ENCODE results near the gene SH3RF1.
A peak's percentile ranks its signal among the peaks of the same experiment; 100 is the strongest.
"Not testable (repeated sequence)": the region's sequence is repeated elsewhere in the genome, so short reads cannot be mapped to it uniquely, and the experiment has no call there.

The SH3RF1 gene

DNA sequence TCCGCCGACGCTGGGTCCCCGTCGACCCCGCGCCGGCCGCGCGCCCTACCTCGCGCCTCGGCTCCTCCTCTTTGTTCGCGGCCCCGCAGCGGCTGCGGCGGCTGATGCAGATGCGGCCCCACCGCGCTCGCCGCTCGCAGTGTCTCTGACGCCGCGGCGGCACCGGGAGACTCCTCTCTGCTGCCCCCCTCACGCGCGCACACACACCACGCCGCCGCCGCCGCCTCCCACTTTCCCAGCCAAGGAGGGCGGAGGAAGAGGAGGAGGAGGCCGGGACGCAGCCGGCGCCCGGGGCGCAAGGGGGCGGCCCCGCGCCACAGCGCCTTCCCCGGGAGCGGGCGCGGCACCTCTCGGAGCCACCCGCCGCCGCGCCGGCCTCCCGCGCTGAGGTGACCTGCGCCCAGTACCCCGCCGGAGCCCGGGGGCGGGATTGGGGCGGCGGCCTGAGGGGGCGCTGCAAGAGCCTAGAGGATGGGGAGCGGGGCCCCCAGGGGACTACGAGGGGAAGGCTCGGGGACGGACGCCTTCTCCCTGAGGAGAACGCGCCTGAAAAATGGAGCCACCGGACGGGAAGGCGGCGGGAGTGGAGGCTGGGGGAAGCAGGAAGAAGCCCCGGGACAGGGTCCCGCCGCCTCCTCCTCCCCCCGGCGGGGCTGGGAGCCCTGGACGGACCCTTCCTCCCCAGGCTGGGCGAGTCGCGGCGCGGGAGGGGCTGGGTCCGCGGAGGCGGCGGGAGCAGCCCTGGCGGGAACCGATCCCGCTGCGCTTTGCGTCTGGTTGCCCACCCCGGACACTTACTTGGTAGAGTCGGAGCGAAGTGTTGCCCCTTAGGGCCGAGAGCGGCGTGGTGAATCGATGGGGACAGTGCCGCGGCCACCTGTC lies at the start of gene SH3RF1:
Gene SH3RF1, minus strand, starts transcription at position 147 of the 882 bp plus-strand sequence. CDS start 1,744 bp downstream, outside the sequence.
- DNase-seq = peak; percentile 56

DNA sequence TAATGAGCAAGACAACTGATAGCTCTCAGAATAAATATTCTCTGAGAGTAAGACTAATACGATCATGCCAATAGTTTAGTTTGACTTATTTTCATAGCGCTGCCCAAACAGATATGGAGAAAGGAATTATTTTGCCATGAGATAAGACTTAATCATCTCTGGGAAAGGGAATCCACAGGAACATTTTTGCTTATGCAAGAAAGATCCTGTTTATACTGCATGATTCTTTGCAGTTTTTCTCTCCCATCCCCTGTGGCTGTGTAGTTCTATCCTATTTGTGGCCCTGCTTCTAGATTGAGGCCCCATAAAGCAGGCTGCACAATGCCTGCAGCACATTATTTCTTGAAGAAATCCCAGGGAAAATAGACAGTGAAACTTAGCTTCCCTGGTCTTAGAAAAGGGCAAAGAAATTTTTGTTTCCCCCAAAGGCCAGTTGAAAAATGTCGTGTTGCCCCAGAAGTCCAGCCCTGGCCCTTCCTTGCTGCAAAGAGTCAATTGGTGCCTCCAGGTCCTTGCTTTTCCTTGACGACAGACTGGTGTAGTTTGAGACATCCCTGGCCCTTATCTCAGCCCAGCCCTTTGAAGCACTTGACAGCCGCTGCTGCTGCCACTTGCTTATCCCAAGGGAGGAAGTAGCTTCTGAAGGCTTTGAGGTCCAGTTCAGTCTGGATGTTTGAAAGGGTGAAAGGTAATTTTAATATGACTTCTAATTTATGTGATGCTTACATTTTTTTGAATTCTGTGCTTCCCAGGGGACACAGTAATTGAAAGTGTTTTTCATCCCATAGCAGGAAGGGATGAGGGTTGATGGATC lies 45.0 kb upstream of the SH3RF1 start:
- no peak for DNase-seq

DNA sequence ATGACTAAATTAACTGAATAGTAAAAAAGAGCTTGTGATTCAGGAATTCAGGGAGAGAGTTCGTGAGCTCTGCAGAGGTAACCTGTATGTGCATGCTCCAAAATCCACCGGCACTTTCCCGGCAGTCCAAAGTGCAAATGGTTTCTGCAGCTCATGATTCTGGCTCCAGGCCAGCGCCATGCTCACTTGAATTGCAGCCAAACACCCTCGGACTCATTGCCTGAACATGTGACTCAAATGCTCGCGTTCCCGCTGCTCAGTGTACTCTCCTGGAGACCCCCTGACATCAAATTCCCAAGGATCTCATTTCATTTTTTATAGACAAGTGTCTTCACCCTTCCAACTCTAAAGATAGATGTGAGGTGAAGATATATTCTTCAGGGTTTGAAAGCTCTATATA lies 44.1 kb upstream of the SH3RF1 start:
- peak; percentile 15 for DNase-seq

DNA sequence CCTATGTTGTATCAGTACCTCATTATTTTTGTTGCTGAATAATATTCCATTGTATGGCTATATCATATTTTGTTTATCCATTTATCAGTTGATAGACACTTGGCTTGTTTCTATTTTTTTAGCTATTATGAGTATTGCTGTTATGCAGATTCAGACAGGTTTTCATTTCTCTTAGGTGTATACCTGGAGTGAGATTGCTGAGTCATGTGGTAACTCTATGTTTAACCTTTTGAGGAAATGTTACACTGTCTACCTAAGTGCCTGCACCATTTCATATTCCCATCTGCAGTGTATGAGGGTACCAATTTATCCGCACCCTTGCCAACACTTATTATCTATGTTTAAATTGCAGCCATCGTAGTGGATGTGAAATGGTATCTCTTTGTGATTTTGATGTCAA lies 43.0 kb upstream of the SH3RF1 start:
- no peak for DNase-seq

DNA sequence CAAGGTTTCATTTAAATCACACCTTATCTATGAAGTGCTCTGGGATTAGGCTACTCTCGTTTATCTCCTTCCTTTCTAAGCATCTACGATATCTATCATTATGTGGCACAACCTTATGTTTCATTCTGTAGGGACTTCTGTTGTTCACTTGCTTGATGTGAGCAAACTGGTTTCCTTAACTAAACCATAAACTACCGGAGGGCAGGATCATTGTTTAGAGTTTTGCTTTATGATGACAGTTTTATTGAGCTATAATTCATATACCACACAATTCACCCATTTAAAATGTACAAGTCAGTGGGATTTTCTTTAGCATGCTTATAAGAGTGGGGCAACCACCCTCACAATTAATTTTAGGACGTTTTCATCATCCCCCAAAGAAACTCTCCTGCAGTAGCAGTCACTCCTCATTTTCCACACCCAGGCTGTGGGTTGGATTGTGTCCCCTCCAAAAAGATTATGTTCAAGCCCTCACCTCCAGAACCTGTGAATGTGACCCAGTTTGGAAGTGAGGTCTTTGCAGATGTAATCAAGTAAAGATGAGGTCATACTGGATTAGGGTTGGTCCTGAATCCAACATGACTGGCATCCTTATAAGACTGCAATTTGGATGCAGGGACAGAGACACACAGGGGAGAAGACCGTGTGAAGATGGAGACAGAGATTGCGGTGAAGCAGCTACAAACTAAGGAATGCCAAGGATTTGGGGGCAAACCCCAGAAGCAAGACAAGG lies 42.1 kb upstream of the SH3RF1 start:
- DNase-seq = no peak

DNA sequence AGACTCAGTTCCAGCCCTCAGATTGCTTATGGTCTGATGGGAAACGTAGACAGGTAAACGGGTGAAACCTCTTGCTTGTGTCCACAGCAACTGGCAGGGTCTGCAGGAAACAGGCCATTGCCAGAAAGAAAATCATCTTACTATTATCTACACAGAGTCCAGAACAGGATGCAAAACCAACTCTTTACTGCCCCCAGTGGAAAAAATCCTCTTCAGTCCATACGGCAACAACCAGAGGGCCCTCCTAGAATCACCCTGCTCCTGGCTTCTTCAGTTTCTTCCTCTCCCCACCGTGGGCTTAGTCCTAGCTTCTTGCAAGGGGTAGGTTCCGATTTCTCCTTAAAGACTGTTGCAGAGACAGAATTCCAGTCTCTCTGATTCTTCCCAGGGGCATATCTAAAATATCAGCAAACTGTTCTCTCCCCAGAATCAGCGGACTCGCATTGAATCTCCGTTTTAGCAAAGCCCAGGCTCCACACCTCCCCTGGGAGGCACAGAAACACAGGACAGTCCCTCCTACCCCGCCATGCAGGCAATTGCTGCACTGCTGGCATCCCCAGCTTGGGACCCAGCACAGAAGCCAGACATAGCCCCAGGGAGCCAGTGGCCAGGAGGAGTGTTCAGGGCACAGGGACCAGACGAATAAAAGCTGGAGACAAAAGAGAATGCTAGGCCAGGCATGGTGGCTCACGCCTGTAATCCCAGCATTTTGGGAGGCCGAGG lies 41.0 kb upstream of the SH3RF1 start:
- no peak for DNase-seq

DNA sequence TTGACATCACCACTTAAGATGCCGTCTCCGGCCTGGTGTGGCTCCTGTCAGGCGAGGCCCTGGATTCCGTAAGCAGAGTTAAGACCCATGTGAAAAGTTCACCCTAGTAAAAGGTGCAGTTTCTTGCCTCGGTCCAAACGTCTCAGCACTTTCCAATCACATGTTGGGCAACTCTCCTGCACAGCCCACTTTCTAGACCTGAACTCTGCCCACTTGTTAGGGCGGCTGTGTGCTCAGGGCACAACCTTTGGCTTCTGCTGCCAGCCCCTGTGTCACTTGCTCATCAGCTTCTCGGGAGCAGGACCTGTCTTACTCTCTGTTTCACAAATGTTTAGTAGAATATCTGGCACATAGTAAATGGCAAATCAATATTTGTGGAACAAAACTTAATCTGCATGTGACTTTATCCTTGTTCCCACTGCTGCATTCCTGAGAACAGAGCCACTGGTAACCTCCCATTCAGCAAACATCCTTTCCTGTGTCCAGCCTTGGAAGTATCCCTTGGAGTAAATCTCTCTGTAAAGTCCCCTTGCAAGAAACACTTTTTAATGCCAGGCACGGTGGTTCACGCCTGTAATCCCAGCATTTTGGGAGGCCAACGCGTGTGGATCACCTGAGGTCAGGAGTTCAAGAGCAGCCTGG lies 38.7 kb upstream of the SH3RF1 start:
- no peak for DNase-seq

DNA sequence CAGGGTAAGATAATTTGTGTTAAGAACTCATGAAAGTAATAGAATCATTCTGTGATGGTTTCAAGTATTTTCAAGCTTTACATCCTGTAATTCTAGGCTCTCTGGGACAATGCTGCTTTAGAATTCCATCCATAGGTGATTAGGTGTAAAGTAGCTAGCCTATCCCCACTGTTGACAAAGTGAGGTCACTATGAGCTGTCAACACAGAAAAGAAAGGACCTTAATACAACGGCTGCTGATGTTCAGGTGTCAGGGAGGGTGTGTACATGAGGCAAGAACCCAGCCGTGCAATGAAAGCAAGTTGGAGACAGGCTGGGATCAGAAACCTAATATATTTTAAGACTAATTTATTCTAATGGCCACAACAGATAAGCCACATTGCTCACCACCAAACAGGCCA lies 36.8 kb upstream of the SH3RF1 start:
- no peak for DNase-seq

DNA sequence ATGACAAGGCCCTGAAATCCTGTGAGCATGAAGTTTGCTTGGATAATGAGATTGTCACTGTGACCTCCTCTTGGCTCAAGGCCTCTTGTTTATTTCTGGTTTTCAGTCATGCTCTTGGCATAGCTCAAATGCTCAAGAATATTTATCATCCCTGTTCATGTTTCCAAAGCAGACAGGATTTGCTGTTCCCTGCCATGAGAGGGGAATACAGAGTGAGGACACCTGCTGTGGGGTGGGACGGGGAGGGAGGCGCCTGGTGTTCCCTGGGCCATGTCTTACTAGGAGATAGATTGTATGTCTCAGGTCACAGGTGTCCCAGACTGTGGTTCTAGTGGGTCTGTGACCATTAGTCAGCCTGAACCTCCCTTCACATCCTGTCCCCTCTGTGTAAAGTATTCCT lies 34.9 kb upstream of the SH3RF1 start:
- DNase-seq = no peak

DNA sequence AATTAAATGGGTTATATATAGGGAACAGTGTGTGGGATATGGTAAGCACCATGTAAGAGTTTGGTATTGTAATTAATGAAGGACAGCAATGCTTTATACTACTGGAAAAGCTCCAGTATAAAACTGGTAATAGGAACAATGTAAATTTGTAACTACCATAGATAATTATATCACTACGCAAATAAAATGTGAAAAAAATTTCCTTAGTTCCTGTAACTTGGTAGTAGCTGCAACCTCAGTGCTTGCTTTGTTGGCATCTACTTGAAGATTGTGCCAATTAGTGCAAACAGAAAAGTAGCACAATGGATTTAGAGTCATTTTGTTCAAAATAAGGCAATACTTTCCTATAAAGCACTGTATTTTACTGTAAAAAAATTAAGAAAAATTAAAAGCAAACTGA lies 34.4 kb upstream of the SH3RF1 start:
- DNase-seq = no peak

DNA sequence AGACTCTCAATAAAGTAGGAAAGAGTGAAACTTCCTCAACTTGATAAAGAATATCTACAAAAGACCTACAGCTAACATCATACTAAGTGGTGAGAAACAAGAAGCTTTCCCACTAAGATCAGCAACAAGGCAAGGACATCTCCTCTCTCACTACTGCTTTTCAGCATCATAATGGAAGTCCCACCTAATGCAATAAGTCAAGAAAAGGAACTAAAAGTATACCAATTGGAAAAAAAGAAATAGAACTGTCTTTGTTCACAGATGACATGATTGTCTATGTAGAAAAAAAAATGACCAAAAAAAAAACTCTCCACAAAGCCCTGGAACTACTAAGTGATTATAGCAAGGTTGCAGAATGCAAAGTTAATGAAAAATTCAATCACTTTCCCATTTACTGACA lies 25.1 kb upstream of the SH3RF1 start:
- no peak for DNase-seq

DNA sequence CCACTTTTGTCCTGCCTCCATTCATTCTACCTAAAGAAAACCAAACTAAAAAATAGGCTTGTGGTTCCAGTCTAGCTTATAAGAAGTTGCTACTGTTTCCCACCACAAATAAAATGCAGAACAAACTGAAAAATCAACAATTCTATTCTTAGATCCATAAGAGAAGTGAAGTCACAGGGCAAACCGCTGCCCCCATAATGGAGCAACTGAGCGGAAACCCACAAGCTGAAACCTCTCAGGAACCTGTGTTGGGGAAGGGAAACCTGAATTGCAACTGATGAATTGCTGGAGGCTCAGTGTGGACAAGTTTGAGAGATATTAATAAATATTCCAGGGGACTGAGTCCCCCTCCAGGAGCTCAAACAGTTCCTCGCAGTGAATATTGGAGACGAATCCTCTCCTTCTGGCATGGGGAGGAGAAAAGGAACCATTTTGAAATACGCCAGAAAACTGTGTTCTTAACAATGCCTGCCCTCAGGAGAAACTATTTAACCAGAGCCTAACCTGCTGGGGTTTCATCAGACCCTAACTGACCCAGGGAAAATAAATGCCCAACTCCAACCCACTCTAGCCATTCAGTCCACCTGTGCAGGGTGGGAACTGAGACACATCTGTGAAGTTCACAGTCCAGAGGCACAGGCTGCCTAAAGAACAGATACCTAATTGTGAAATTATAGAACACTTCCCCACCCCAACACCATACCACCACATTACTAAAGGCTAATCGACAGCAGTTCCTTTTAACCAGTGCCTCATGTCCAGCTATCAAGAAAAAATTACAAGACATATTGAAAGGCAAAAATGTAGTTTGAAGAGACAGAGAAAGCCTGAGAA lies 22.8 kb upstream of the SH3RF1 start:
- DNase-seq = no peak

DNA sequence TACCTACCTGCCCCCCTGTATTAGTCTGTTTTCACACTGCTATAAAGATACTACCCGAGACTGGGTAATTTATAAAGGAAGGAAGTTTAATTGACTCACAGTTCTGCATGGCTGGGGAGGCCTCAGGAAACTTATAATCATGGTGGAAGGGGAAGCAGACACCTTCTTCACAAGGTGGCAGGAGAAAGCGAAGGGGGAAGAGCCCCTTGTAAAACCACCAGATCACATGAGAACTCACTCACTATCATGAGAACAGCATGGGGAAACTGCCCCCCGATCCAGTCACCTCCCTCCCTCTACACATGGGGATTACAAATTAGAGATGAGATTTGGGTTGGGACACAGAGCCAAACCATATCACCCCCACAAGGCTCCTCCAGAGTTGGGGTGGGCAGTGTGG lies 17.2 kb upstream of the SH3RF1 start:
- not testable (repeated sequence) for DNase-seq

DNA sequence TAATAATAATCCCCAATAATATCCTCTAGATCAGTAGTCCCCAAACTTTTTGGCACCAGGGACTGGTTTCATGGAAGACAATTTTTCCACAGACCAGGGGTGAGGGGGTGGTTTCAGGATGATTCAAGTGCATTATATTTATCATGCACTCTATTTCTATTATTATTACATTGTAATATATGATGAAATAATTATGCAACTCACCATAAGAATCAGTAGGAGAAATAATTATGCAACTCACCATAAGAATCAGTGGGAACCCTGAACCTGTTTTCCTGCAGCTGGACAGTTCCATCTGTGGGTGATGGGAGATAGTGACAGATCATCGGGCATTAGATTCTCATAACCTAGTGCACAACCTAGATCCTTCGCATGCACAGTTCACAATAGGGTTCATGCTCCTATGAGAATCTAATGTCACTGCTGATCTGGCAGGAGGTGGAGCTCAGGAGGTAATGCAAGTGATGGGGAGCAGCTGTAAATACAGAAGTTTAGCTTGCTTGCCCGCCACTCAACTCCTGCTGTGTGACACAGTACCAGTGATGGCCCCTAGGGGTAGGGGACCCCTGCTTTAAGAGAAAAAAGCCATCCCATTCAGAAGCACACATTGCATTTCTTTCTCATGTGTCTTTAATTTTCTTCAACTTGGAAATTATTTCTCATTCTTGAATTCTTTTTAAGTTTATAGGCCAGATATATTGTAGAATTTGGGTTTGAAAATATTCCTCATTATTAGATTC lies 16.0 kb upstream of the SH3RF1 start:
- DNase-seq = no peak

DNA sequence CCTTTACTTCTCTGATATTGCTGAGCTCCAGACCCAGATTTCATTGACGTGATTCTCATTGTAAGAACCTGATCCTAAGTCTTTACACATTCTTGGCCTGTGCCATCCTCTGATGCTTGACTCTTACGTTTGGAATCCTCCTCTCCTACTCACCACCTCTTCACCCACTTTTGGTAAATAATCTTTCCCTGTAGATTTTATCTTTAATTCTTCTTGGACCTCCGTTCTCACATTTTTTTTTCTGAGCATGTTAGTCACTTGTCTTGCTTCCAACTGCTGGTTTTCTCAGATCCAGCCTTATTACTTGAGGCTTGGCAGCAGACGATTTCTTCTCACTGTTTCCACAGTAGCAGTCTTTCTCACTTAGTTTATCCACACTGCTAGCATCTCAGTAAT lies 12.4 kb upstream of the SH3RF1 start:
- peak; percentile 1 for DNase-seq

DNA sequence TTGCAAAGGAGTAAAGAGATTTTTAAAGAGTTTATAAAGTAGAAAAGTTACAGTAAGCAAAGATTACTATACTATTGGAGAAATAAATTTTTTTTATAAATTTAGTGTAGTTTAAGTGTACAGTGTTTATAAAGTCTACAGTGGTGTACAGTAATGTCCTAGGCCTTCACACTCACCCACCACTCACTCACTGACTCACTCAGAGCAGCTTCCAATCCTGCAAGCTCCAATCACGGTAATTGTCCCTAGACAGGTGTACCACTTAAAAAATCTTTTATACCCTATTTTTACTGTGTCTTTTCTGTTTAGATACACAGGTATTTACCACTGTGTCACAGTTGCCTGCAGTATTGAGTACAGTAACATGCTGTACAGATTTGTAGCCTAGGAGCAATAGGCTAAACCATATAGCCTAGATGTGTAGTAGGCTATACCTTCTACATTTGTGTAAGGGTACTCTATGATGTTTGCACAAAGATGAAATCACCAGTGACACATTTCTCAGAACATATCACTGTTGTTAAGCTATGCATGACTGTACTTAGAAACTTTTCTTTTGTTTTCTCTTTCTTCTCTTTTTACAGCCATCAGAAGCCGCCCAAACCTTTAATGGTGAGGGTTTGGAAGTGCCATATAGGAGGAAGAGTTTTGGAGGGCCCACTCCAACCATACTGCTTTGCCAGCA lies 11.8 kb upstream of the SH3RF1 start:
- no peak for DNase-seq

DNA sequence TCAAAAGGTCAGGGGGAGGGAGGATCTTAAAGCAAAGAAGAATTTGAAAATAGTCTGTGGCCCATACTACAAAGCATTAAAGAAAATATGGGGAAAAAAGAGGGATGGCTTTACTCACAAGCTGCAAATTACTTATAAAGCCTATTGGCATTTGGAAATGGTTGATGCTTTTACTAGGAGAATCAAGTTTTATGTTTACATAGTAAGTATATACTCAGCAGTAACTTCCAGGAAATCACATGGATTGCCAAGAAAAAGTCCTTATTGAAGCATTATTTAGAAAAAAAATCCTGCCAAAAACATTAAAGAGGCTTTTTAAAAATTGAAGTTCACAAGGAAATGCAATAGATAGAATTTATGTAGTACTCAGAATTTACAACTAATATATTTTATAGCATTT lies 8.4 kb upstream of the SH3RF1 start:
- DNase-seq = no peak

DNA sequence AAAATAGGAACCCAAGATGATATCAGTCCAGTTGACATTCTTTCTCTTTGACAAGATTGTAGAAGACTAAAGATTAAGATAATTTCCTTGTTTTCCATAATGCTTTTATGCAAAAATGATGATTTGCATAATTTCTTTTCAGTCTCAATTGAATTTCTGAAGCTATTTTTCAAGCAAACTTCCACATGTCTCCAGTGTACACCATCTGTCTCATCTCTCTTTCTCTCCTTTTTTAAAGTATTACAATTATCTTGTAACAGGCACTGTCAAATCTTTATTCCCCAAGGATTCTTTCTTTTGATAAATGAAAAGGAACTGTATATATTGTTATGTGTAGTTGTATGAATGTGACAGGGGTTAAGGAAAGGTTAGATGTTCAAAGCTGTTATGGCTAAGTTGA lies 7.9 kb upstream of the SH3RF1 start:
- DNase-seq = no peak

DNA sequence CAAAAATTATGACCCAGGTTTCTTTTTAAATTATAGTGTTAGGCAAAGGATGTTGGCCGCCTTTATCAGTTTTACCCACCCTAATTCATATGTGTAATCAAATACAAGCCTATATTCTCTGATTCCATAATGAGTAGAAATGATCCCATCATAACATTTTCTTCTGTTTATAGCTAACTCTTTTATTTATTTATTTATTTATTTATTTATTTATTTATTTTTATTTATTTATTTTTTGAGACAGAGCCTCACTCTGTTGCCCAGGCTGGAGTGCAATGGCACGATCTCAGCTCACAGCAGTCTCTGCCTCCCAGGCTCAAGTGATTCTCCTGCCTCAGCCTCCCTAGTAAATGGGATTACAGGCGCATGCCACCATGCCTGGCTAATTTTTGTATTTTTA lies 7.1 kb upstream of the SH3RF1 start:
- DNase-seq = not testable (repeated sequence)

DNA sequence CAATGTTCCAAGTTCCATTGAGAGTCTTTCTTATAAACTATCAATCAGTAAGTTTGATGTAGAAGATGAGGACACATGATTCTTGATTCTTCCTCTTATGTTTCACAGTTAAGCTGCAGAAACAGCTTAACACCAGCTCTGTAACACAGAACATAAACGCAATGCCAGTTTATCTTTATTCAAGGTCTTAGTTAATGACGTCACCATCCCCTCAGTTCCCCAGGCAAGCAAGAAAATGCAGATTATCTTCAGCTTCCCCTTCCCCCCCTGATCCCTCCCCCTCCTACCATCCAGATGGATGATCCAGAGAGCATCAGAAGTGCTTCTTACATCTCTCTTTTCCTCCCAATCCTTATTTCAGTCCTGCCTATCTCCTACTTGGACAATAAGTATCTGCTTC lies 4.4 kb upstream of the SH3RF1 start:
- DNase-seq = no peak

Data from T1000 (cell line).